ENCODE data around the gene CDKAL1. TPM values are rescaled to one million over a fixed set of nuclear protein-coding genes. Genes with fewer than 3 reads are reported as not detected.

CDKAL1 gene
- total and polyA plus RNA-seq, 2 donors from 2014 or later, result 4.6 to 20.2 TPM

GRCh38 chr6:20983961-20984360 lies 449.7 kb downstream of the CDKAL1 start:
- no peak overlapping the region for H3K27ac ChIP-seq (ENCODE audit: low read depth in 2 of 2, low read length in 2 of 2)
- intact Hi-C loops (cut with DNase I), result no loop called here
- peaks cover 0 to 6% (median 0%) of the 10 kb centered on the region in 3 donors for H3K9me3 ChIP-seq (ENCODE audit: control insufficient read depth in 2 of 3, insufficient read depth in 1 of 3, low read length in 3 of 3)
- H3K36me3 ChIP-seq (ENCODE audit: control insufficient read depth in 2 of 3, insufficient read depth in 3 of 3, low read length in 3 of 3), result no peaks in the 10 kb centered on the region
- no peaks in the 10 kb centered on the region for H3K4me1 ChIP-seq (ENCODE audit: control insufficient read depth in 2 of 3, insufficient read depth in 2 of 3, low read depth in 1 of 3, low read length in 3 of 3)
- FAIRE-seq, result no peak
- H3K4me3 ChIP-seq (ENCODE audit: low read length in 3 of 3), result no peak overlapping the region
- H3K27me3 ChIP-seq (ENCODE audit: control insufficient read depth, insufficient read depth, low read length), result no peaks in the 10 kb centered on the region
- H3K9ac ChIP-seq (ENCODE audit: low read length in 3 of 3), result no peak overlapping the region
- no peak for DNase-seq
- TF ChIP-seq CTCF (IDR thresholded peaks at IDR 0.05; ENCODE audit: borderline replicate concordance, extremely low read depth, insufficient read depth), result no peak

GRCh38 chr6:20985821-20986220 lies 451.6 kb downstream of the CDKAL1 start:
- Histone ChIP-seq H3K9me3 (ENCODE audit: control insufficient read depth in 2 of 3, insufficient read depth in 1 of 3, low read length in 3 of 3) (peaks cover 0 to 6% (median 0%) of the 10 kb centered on the region in 3 donors), H3K27me3 (ENCODE audit: control insufficient read depth, insufficient read depth, low read length) (no peaks in the 10 kb centered on the region), H3K36me3 (ENCODE audit: control insufficient read depth in 2 of 3, insufficient read depth in 3 of 3, low read length in 3 of 3) (no peaks in the 10 kb centered on the region), H3K4me1 (ENCODE audit: control insufficient read depth in 2 of 3, insufficient read depth in 2 of 3, low read depth in 1 of 3, low read length in 3 of 3) (no peaks in the 10 kb centered on the region), H3K4me3 (ENCODE audit: low read length in 3 of 3) (no peak overlapping the region), H3K9ac (ENCODE audit: low read length in 3 of 3) (no peak overlapping the region), H3K27ac (ENCODE audit: low read depth in 2 of 2, low read length in 2 of 2) (no peak overlapping the region)
- no peak for TF ChIP-seq CTCF (IDR thresholded peaks at IDR 0.05; ENCODE audit: borderline replicate concordance, extremely low read depth, insufficient read depth)
- FAIRE-seq, result no peak
- DNase-seq, result no peak
- intact Hi-C loops (cut with DNase I), result no loop called here

GRCh38 chr6:20991910-20992309 lies 457.7 kb downstream of the CDKAL1 start:
- Histone ChIP-seq H3K4me1 (ENCODE audit: control insufficient read depth in 2 of 3, insufficient read depth in 2 of 3, low read depth in 1 of 3, low read length in 3 of 3) (peaks cover 0 to 1% (median 0%) of the 10 kb centered on the region in 3 donors), H3K4me3 (ENCODE audit: low read length in 3 of 3) (no peak overlapping the region), H3K9me3 (ENCODE audit: control insufficient read depth in 2 of 3, insufficient read depth in 1 of 3, low read length in 3 of 3) (peaks cover 0 to 11% (median 0%) of the 10 kb centered on the region in 3 donors), H3K27ac (ENCODE audit: low read depth in 2 of 2, low read length in 2 of 2) (no peak overlapping the region), H3K9ac (ENCODE audit: low read length in 3 of 3) (no peak overlapping the region), H3K36me3 (ENCODE audit: control insufficient read depth in 2 of 3, insufficient read depth in 3 of 3, low read length in 3 of 3) (no peaks in the 10 kb centered on the region), H3K27me3 (ENCODE audit: control insufficient read depth, insufficient read depth, low read length) (no peaks in the 10 kb centered on the region)
- DNase-seq (no peak), FAIRE-seq (no peak)
- TF ChIP-seq CTCF (IDR thresholded peaks at IDR 0.05; ENCODE audit: borderline replicate concordance, extremely low read depth, insufficient read depth), result no peak
- intact Hi-C loops (cut with DNase I), result no loop called here

GRCh38 chr6:20996099-20996498 lies 461.8 kb downstream of the CDKAL1 start:
- no peak overlapping the region for H3K27ac ChIP-seq (ENCODE audit: low read depth in 2 of 2, low read length in 2 of 2)
- no peak overlapping the region for H3K9ac ChIP-seq (ENCODE audit: low read length in 3 of 3)
- H3K27me3 ChIP-seq (ENCODE audit: control insufficient read depth, insufficient read depth, low read length), result no peaks in the 10 kb centered on the region
- no peak for TF ChIP-seq CTCF (IDR thresholded peaks at IDR 0.05; ENCODE audit: borderline replicate concordance, extremely low read depth, insufficient read depth)
- DNase-seq (no peak), FAIRE-seq (no peak)
- H3K4me1 ChIP-seq (ENCODE audit: control insufficient read depth in 2 of 3, insufficient read depth in 2 of 3, low read depth in 1 of 3, low read length in 3 of 3), result peaks cover 0 to 3% (median 0%) of the 10 kb centered on the region in 3 donors
- intact Hi-C loops (cut with DNase I), result no loop called here
- H3K36me3 ChIP-seq (ENCODE audit: control insufficient read depth in 2 of 3, insufficient read depth in 3 of 3, low read length in 3 of 3), result no peaks in the 10 kb centered on the region
- no peak overlapping the region for H3K4me3 ChIP-seq (ENCODE audit: low read length in 3 of 3)
- H3K9me3 ChIP-seq (ENCODE audit: control insufficient read depth in 2 of 3, insufficient read depth in 1 of 3, low read length in 3 of 3), result peaks cover 0 to 11% (median 0%) of the 10 kb centered on the region in 3 donors

Measured in kidney (tissue), 14 donors.